ENCODE data around the gene HDGFL2. TPM values are rescaled to one million over a fixed set of nuclear protein-coding genes. Genes with fewer than 3 reads are reported as not detected.

The HDGFL2 gene
- polyA plus RNA-seq, 1 experiment: 23.5 TPM

GRCh38 chr19:4432918-4433506 is 39.1 kb upstream of the HDGFL2 start:
- POLR2A ChIA-PET: no interaction called here
- DNase-seq (ENCODE audit: low read depth, low spot score): no peak
- no peaks in the 10 kb centered on the region for H3K27me3 ChIP-seq (ENCODE audit: control insufficient read depth, insufficient read depth, low read length)
- H3K9me3 ChIP-seq (ENCODE audit: control insufficient read depth, insufficient read depth, low read length): no peaks in the 10 kb centered on the region
- H3K4me3 ChIP-seq (ENCODE audit: low read depth, low read length): no peak overlapping the region
- no peak for TF ChIP-seq CTCF (IDR thresholded peaks at IDR 0.05; ENCODE audit: low read depth, low read length)
- H3K27ac ChIP-seq (ENCODE audit: low read depth, low read length): no peak overlapping the region
- CTCF ChIA-PET: no interaction called here

- ChIA-PET POLR2A (no interaction called here), CTCF (no interaction called here)
- H3K4me3 ChIP-seq (ENCODE audit: low read depth, low read length): no peak overlapping the region
- H3K9me3 ChIP-seq (ENCODE audit: control insufficient read depth, insufficient read depth, low read length): no peaks in the 10 kb centered on the region
- no peak for DNase-seq (ENCODE audit: low read depth, low spot score)
- TF ChIP-seq CTCF (IDR thresholded peaks at IDR 0.05; ENCODE audit: low read depth, low read length): no peak
- H3K27ac ChIP-seq (ENCODE audit: low read depth, low read length): no peak overlapping the region
- H3K27me3 ChIP-seq (ENCODE audit: control insufficient read depth, insufficient read depth, low read length): no peaks in the 10 kb centered on the region
These were observed 37.7 kb upstream of the HDGFL2 start for GRCh38 chr19:4434391-4434790.

- Histone ChIP-seq H3K9me3 (ENCODE audit: control insufficient read depth, insufficient read depth, low read length) (no peaks in the 10 kb centered on the region), H3K27me3 (ENCODE audit: control insufficient read depth, insufficient read depth, low read length) (no peaks in the 10 kb centered on the region), H3K27ac (ENCODE audit: low read depth, low read length) (no peak overlapping the region), H3K4me3 (ENCODE audit: low read depth, low read length) (no peak overlapping the region)
- POLR2A ChIA-PET: no interaction called here
- no peak for TF ChIP-seq CTCF (IDR thresholded peaks at IDR 0.05; ENCODE audit: low read depth, low read length)
- CTCF ChIA-PET: no interaction called here
- no peak for DNase-seq (ENCODE audit: low read depth, low spot score)
These were observed 35.9 kb upstream of the HDGFL2 start for GRCh38 chr19:4436231-4436630.

DNA sequence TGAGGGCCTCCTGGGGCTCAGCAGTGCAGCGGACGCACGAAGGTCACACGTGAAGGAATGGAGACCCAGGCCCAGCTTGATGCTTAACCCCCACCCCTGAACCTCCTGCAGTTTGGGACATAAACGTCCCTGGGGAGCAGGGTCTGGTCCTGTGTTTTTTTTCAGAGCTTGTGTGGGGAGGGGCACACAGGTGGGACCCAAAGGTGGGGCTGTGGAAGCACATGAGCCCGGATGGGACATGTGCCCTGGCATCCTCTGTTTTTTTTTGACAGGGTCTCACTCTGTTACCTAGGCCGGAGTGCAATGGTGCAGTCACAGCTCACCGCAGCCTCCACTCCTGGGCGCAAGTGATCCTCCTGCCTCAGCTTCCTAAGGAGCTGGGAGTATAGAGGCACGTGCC is 35.0 kb upstream of the HDGFL2 start:
- CTCF ChIA-PET: no interaction called here
- TF ChIP-seq CTCF (IDR thresholded peaks at IDR 0.05; ENCODE audit: low read depth, low read length): no peak
- Histone ChIP-seq H3K27me3 (ENCODE audit: control insufficient read depth, insufficient read depth, low read length) (no peaks in the 10 kb centered on the region), H3K4me3 (ENCODE audit: low read depth, low read length) (no peak overlapping the region), H3K9me3 (ENCODE audit: control insufficient read depth, insufficient read depth, low read length) (no peaks in the 10 kb centered on the region), H3K27ac (ENCODE audit: low read depth, low read length) (no peak overlapping the region)
- POLR2A ChIA-PET: no interaction called here
- no peak for DNase-seq (ENCODE audit: low read depth, low spot score)

- no peaks in the 10 kb centered on the region for H3K9me3 ChIP-seq (ENCODE audit: control insufficient read depth, insufficient read depth, low read length)
- CTCF ChIA-PET: no interaction called here
- no peak overlapping the region for H3K4me3 ChIP-seq (ENCODE audit: low read depth, low read length)
- POLR2A ChIA-PET: no interaction called here
- no peaks in the 10 kb centered on the region for H3K27me3 ChIP-seq (ENCODE audit: control insufficient read depth, insufficient read depth, low read length)
- TF ChIP-seq CTCF (IDR thresholded peaks at IDR 0.05; ENCODE audit: low read depth, low read length): no peak
- no peak overlapping the region for H3K27ac ChIP-seq (ENCODE audit: low read depth, low read length)
- no peak for DNase-seq (ENCODE audit: low read depth, low spot score)
These were observed 32.9 kb upstream of the HDGFL2 start for GRCh38 chr19:4439243-4439642.

Measured in AG04450 (cell line).